ENCODE data around the gene EREG.
"Not testable (repeated sequence)": the region's sequence is repeated elsewhere in the genome, so short reads cannot be mapped to it uniquely, and the experiment has no call there.

The EREG gene, protein sequence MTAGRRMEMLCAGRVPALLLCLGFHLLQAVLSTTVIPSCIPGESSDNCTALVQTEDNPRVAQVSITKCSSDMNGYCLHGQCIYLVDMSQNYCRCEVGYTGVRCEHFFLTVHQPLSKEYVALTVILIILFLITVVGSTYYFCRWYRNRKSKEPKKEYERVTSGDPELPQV

GRCh38 chr4:74364652-74365491 lies at the start of gene EREG:
Gene EREG, plus strand, starts transcription at chr4:74365145. Its CDS starts 164 bp downstream, at chr4:74365309.
- DNase-seq, result peak; percentile 72

DNA sequence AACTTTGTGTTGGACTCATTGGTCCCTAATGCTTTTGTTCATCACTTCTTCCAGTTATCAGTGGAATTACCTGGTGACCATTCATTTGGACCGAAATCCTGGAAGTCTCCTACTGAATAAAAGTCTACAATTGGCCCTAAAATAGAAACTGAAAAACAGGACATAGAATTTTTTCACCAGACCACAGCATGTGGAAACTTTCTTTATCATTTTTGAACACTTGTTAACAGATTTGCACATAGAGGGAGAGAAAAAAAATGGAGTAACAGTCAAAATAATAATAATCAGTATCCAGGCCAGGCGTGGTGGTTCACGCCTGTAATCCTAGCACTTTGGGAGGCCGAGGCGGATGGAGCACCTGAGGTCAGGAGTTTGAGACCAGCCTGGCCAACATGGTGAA lies 49.6 kb upstream of the EREG start:
- DNase-seq, result no peak

DNA sequence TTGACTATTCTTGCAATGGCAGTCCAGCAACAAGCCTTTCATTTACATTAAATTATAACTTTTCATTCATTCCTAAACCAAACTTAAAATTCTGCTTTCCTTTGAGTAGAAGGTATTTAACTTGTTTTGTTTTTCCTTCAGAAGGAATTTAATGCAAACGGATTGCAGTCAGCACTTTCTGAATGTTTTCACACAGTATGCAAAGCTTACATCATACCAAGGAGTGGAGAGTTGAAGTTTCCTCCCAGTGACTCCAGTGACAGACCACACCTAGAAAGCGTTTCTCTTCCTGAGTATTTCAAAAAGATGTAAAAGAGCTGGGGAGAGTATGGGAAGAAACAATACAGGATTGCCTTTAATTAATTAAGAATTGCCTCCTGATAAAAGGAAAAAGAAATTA lies 48.5 kb upstream of the EREG start:
- no peak for DNase-seq

GRCh38 chr4:74317616-74318246 lies 47.2 kb upstream of the EREG start:
- no peak for DNase-seq

- no peak for DNase-seq
These were observed 46.7 kb upstream of the EREG start for GRCh38 chr4:74318276-74318675.

DNA sequence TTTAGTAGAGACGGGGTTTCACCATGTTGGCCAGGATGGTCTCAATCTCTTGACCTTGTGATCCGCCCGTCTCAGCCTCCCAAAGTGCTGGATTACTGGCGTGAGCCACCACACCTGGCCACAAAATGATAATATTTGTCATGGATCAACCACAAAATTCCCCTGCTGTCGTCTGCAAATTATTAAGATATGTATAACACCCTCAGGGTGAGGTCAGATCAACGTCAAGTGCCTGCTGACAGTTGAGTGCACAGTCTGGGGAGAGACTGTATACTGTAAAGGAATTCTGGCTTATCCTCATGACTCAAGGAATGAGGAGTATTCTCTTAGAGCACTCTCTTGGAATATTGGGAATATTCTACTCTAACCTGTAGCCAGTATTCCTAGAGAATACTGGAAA lies 45.5 kb upstream of the EREG start:
- no peak for DNase-seq

- DNase-seq, result peak; percentile 63
These were observed 44.3 kb upstream of the EREG start for GRCh38 chr4:74320559-74321118.

- no peak for DNase-seq
These were observed 42.6 kb upstream of the EREG start for GRCh38 chr4:74322301-74322700.

DNA sequence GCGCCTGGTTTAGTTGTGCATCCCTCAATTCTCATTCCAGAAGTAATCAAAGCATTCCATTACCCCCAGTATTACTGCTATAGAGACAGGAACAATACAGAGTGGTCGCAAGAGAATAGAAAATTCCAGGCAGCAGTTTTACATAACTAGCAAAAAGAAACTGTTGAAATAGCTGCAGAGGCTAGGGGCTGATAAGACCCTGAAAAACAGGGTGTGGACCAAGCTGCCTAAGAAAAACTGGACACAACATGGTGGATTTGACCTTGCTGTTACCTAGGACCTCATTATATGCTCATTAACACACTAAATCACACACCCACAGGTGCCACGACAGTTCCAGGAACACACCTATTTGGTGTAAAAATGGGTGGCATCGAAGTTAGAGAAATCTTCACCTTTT lies 41.3 kb upstream of the EREG start:
- no peak for DNase-seq

DNA sequence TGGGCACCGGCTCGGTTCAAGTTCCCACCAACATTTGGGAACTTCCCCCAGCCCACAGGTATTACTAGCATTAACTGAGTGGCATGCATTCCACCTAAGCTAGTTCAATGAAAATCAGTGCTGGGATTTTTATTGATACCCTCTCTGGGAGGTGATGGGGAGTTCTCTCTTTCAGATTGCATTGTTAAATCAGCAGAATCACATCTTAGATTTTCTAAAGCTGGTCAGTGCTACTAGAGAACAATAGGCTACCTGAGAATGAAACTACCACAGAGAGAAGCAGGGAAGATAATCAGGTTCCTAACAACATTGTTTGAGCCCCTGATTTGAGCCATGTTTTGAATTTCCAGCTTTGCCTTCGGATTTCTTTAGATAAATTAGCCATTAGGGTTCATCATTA lies 40.7 kb upstream of the EREG start:
- no peak for DNase-seq

- DNase-seq, result no peak
These were observed 39.1 kb upstream of the EREG start for GRCh38 chr4:74325886-74326285.

DNA sequence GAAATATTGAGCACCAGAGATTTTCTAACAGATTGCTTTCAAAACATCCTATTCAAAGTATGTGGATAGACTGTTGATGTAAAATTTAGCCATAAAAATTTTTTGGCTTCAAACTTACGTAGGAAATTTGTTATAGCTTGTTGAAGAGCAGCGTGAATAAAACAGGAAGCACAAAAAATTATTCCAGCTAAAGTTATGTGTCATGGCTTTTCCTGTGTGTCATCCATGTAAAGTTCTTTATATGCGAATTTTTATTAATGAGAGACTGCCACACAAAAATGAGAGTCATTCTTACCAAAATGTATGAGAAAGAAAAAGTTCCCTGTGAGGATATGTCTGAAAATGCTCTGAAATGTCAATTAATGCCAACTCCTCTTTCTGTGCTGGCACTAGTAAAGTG lies 37.2 kb upstream of the EREG start:
- DNase-seq, result no peak

DNA sequence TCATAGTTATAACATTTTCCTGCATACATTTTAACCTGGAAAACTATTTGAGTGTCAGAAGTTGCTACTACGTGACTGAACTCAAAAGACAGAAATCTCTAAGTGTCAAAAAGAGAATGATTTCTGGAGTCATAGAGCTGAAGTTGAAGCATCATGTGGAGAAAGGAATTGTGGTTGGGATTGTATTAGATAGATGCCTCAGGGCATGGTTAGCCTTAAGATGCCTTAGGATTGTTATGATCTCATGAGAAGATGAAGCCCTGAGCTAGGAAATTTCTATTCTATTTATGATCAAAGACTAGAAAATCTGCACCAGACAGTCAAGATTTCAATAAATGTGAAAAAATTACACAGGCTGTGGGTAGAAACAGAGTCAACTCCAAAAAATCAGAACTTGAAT lies 36.4 kb upstream of the EREG start:
- no peak for DNase-seq

- DNase-seq, result no peak
These were observed 35.6 kb upstream of the EREG start for GRCh38 chr4:74329307-74329706.

- no peak for DNase-seq
These were observed 34.6 kb upstream of the EREG start for GRCh38 chr4:74330295-74330750.

- DNase-seq, result no peak
These were observed 33.7 kb upstream of the EREG start for GRCh38 chr4:74331252-74331651.

DNA sequence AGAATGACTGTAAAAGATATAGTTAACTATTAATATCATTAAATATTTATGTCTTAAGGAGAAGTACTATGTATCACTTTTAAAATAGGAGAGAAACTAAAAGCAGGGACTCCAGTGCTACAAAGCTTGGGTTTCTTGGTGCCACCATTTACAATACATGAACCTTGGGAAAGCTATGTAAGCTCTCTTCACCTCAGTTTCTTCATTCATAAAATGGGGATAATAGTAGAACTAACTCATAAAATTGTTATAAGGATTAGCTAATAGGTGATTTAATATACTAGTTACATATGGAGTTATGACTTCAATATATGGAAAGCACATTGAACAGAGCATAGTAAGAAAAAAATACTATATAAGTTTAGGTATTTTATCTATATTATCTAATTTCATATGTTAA lies 33.0 kb upstream of the EREG start:
- DNase-seq, result no peak

DNA sequence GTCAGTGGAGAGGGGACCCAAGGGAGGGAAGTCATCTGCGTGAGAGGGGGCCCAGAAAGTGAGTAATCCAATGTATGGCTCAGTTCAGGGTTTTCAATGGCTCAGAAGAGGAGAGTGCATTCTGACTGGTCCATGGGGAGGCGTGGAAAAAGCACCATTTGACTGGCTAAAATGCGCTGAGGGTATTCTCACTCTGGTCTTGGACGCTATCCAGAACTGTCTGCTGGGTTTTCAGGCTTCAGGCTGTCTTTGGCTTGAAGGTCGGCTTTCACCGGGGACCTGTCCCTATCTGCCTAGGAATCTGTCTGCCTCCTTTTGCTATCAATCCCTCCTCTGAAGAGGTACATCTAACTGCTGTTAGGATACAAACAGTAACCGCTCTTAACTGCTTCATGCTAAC lies 30.3 kb upstream of the EREG start:
- no peak for DNase-seq

DNA sequence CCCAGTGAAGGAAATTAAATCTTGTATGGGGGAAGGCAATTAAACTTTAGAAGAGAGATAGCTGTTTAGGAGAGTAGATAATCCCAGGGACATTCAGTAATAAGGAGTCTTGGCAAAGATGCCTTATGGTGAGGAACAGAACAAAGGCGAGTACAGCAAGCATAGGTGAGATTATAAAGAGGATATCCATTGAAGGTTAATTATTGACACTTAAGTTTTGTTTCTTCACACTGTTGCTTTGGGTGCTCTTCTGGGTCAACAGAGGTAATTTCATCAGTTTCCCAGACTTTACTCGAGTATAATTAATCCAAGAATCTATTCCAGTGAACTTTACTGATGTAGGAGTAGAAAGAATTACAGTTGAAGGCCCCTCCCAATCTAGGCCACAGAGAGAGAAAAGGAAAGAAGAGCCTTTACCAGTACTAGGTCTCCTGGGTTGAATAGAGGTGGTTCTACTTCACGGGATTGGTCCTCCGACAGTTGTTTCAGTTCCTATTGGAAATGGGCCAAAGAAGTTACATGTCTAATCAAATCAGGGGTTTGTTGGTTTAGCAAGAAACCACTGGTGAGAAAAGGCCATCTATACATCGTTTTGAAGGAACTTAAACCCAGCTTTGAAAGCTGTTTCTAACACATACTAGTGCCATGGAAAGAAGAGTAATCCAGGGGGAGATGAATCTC lies 29.5 kb upstream of the EREG start:
- DNase-seq, result no peak

- DNase-seq, result no peak
These were observed 26.1 kb upstream of the EREG start for GRCh38 chr4:74338792-74339333.

GRCh38 chr4:74339501-74339900 lies 25.4 kb upstream of the EREG start:
- no peak for DNase-seq

- DNase-seq, result not testable (repeated sequence)
These were observed 24.5 kb upstream of the EREG start for GRCh38 chr4:74340421-74340820.

- DNase-seq, result no peak
These were observed 20.9 kb upstream of the EREG start for GRCh38 chr4:74344031-74344430.
